ENCODE data around the gene CKAP5. TPM values are rescaled to one million over a fixed set of nuclear protein-coding genes. Genes with fewer than 3 reads are reported as not detected.

CKAP5 gene
- total and polyA plus RNA-seq, 2 experiments from 2014 or later, result 67.9 to 120 TPM

GRCh38 chr11:46855167-46855566 is 9.1 kb upstream of the CKAP5 start:
- ATAC-seq (no peak), DNase-seq (ENCODE audit: low spot score) (no peak)
- Histone ChIP-seq H3K27ac (ENCODE audit: low read depth) (no peak overlapping the region), H3K9me2 (ENCODE audit: insufficient read depth) (no peaks in the 10 kb centered on the region), H3K4me1 (ENCODE audit: insufficient read depth) (no peaks in the 10 kb centered on the region), H3K36me3 (ENCODE audit: insufficient read depth) (peaks cover 18% of the 10 kb centered on the region; the same call in 1 of the 2 replicates), H3K79me2 (replicated peaks; ENCODE audit: insufficient read depth) (no peaks in the 10 kb centered on the region), H4K20me1 (replicated peaks; ENCODE audit: insufficient read depth) (no peaks in the 10 kb centered on the region; the same call in 1 of the 2 replicates), H3F3A (replicated peaks; ENCODE audit: low read depth) (no peaks in the 10 kb centered on the region), H3K27me3 (ENCODE audit: insufficient read depth) (no peaks in the 10 kb centered on the region), H2AFZ (no peak overlapping the region), H3K4me3 (no peak overlapping the region), H3K4me2 (no peak overlapping the region)
- TF ChIP-seq ZNF462 (CRISPR knock-in tag; IDR thresholded peaks at IDR 0.05) (no peak), CTCF (conservative IDR thresholded peaks at IDR 0.05; ENCODE audit: low read depth in 2 of 2) (no peak), STAT1 (IDR thresholded peaks at IDR 0.05; ENCODE audit: unreplicated experiment) (no peak), ZNF114 (CRISPR knock-in tag; IDR thresholded peaks at IDR 0.05) (no peak), JUNB (IDR thresholded peaks at IDR 0.05; ENCODE audit: unreplicated experiment) (no peak), EZH2phosphoT487 (IDR thresholded peaks at IDR 0.05; ENCODE audit: unreplicated experiment) (no peak), EZH2 (IDR thresholded peaks at IDR 0.05; ENCODE audit: low read depth, unreplicated experiment) (no peak), ZNF331 (CRISPR knock-in tag; IDR thresholded peaks at IDR 0.05; ENCODE audit: low read depth) (no peak), CREB1 (CRISPR knock-in tag; IDR thresholded peaks at IDR 0.05; ENCODE audit: low read depth) (no peak), POLR2AphosphoS5 (IDR thresholded peaks at IDR 0.05; ENCODE audit: low read depth) (no peak), NANOG (IDR thresholded peaks at IDR 0.05; ENCODE audit: borderline replicate concordance) (no peak)
- Mint-ChIP-seq H3K9me3 (peaks cover 9% of the 10 kb centered on the region), H3K4me1 (no peaks in the 10 kb centered on the region), H3K27me3 (ENCODE audit: insufficient read depth, low read depth, poor library complexity) (peaks cover 8% of the 10 kb centered on the region), H3K36me3 (ENCODE audit: low read depth) (peaks cover 27% of the 10 kb centered on the region), H3K4me3 (no peak overlapping the region), H3K27ac (no peak overlapping the region)

Measured in GM23338 (cell line).